ENCODE results near the gene ERICH2. TPM values are rescaled to one million over a fixed set of nuclear protein-coding genes. Genes with fewer than 3 reads are reported as not detected.

ERICH2 gene
- total RNA-seq, 1 donor = not detected

- Histone ChIP-seq H3K27ac (ENCODE audit: low read depth, low read length) (no peak overlapping the region), H3K79me2 (ENCODE audit: insufficient read depth, low read length) (no peaks in the 10 kb centered on the region), H3K27me3 (ENCODE audit: insufficient read depth, low read length) (peaks cover 3% of the 10 kb centered on the region), H3K4me3 (ENCODE audit: insufficient read depth, low read length) (no peak overlapping the region), H3K9me3 (ENCODE audit: low read depth, low read length) (no peaks in the 10 kb centered on the region), H3K4me2 (ENCODE audit: insufficient read depth, low read length) (no peak overlapping the region), H3K4me1 (ENCODE audit: insufficient read depth, low read length) (peaks cover 14% of the 10 kb centered on the region), H3K36me3 (ENCODE audit: insufficient read depth, low read length) (no peaks in the 10 kb centered on the region), H2AFZ (ENCODE audit: low read length) (no peak overlapping the region), H4K20me1 (ENCODE audit: insufficient read depth, low read length) (no peaks in the 10 kb centered on the region)
- DNase-seq (ENCODE audit: insufficient read length, low spot score, missing footprints) = no peak
- TF ChIP-seq CTCF (IDR thresholded peaks at IDR 0.05; ENCODE audit: extremely low read depth, low read depth, low read length) = no peak
Observed at GRCh38 chr2:170737821-170738220, 32.4 kb upstream of the ERICH2 start.

GRCh38 chr2:170739048-170739447 lies 31.1 kb upstream of the ERICH2 start:
- no peak for TF ChIP-seq CTCF (IDR thresholded peaks at IDR 0.05; ENCODE audit: extremely low read depth, low read depth, low read length)
- H3K27me3 ChIP-seq (ENCODE audit: insufficient read depth, low read length) = peaks cover 3% of the 10 kb centered on the region
- H3K4me3 ChIP-seq (ENCODE audit: insufficient read depth, low read length) = no peak overlapping the region
- no peak overlapping the region for H2AFZ ChIP-seq (ENCODE audit: low read length)
- no peak overlapping the region for H3K4me2 ChIP-seq (ENCODE audit: insufficient read depth, low read length)
- peak; percentile 90 for DNase-seq (ENCODE audit: insufficient read length, low spot score, missing footprints)
- H3K79me2 ChIP-seq (ENCODE audit: insufficient read depth, low read length) = no peaks in the 10 kb centered on the region
- peaks cover 14% of the 10 kb centered on the region for H3K4me1 ChIP-seq (ENCODE audit: insufficient read depth, low read length)
- H3K27ac ChIP-seq (ENCODE audit: low read depth, low read length) = peak overlapping the region; percentile 51
- no peaks in the 10 kb centered on the region for H4K20me1 ChIP-seq (ENCODE audit: insufficient read depth, low read length)
- H3K9me3 ChIP-seq (ENCODE audit: low read depth, low read length) = no peaks in the 10 kb centered on the region
- no peaks in the 10 kb centered on the region for H3K36me3 ChIP-seq (ENCODE audit: insufficient read depth, low read length)

GRCh38 chr2:170739507-170740046 lies 30.6 kb upstream of the ERICH2 start:
- no peaks in the 10 kb centered on the region for H4K20me1 ChIP-seq (ENCODE audit: insufficient read depth, low read length)
- H3K9me3 ChIP-seq (ENCODE audit: low read depth, low read length) = no peaks in the 10 kb centered on the region
- no peak overlapping the region for H2AFZ ChIP-seq (ENCODE audit: low read length)
- TF ChIP-seq CTCF (IDR thresholded peaks at IDR 0.05; ENCODE audit: extremely low read depth, low read depth, low read length) = no peak
- no peaks in the 10 kb centered on the region for H3K79me2 ChIP-seq (ENCODE audit: insufficient read depth, low read length)
- peaks cover 3% of the 10 kb centered on the region for H3K27me3 ChIP-seq (ENCODE audit: insufficient read depth, low read length)
- peaks cover 14% of the 10 kb centered on the region for H3K4me1 ChIP-seq (ENCODE audit: insufficient read depth, low read length)
- DNase-seq (ENCODE audit: insufficient read length, low spot score, missing footprints) = no peak
- no peak overlapping the region for H3K27ac ChIP-seq (ENCODE audit: low read depth, low read length)
- H3K4me3 ChIP-seq (ENCODE audit: insufficient read depth, low read length) = no peak overlapping the region
- no peak overlapping the region for H3K4me2 ChIP-seq (ENCODE audit: insufficient read depth, low read length)
- no peaks in the 10 kb centered on the region for H3K36me3 ChIP-seq (ENCODE audit: insufficient read depth, low read length)

- peaks cover 14% of the 10 kb centered on the region for H3K4me1 ChIP-seq (ENCODE audit: insufficient read depth, low read length)
- H3K27ac ChIP-seq (ENCODE audit: low read depth, low read length) = no peak overlapping the region
- H3K4me2 ChIP-seq (ENCODE audit: insufficient read depth, low read length) = no peak overlapping the region
- no peaks in the 10 kb centered on the region for H3K9me3 ChIP-seq (ENCODE audit: low read depth, low read length)
- no peak for TF ChIP-seq CTCF (IDR thresholded peaks at IDR 0.05; ENCODE audit: extremely low read depth, low read depth, low read length)
- no peak overlapping the region for H2AFZ ChIP-seq (ENCODE audit: low read length)
- no peaks in the 10 kb centered on the region for H3K79me2 ChIP-seq (ENCODE audit: insufficient read depth, low read length)
- no peak for DNase-seq (ENCODE audit: insufficient read length, low spot score, missing footprints)
- no peak overlapping the region for H3K4me3 ChIP-seq (ENCODE audit: insufficient read depth, low read length)
- H3K36me3 ChIP-seq (ENCODE audit: insufficient read depth, low read length) = no peaks in the 10 kb centered on the region
- peaks cover 3% of the 10 kb centered on the region for H3K27me3 ChIP-seq (ENCODE audit: insufficient read depth, low read length)
- H4K20me1 ChIP-seq (ENCODE audit: insufficient read depth, low read length) = no peaks in the 10 kb centered on the region
Observed at GRCh38 chr2:170740660-170741059, 29.5 kb upstream of the ERICH2 start.

Measured in osteoblast (primary cell).